Measurements from ENCODE around the gene KLHL18.

The KLHL18 gene

GRCh38 chr3:47392933-47393332, 110.2 kb downstream of the KLHL18 start:
- no peak overlapping the region for H3K4me3 ChIP-seq (ENCODE audit: low read depth, low read length)
- no peak for TF ChIP-seq CTCF (IDR thresholded peaks at IDR 0.05; ENCODE audit: low read depth, low read length)
- no peaks in the 10 kb centered on the region for H3K9me3 ChIP-seq (ENCODE audit: severe bottlenecking)
- H3K36me3 ChIP-seq: peaks cover 25% of the 10 kb centered on the region
- no peak overlapping the region for H3K27ac ChIP-seq
- H3K27me3 ChIP-seq (ENCODE audit: insufficient read depth, low read depth, severe bottlenecking): no peaks in the 10 kb centered on the region
- DNase-seq: no peak

- H3K27me3 ChIP-seq (ENCODE audit: insufficient read depth, low read depth, severe bottlenecking): no peaks in the 10 kb centered on the region
- DNase-seq: peak; percentile 84
- TF ChIP-seq CTCF (IDR thresholded peaks at IDR 0.05; ENCODE audit: low read depth, low read length): no peak
- H3K36me3 ChIP-seq: peaks cover 23% of the 10 kb centered on the region
- H3K9me3 ChIP-seq (ENCODE audit: severe bottlenecking): no peaks in the 10 kb centered on the region
- peak overlapping the region; percentile 36 for H3K4me3 ChIP-seq (ENCODE audit: low read depth, low read length)
- peak overlapping the region; percentile 94 for H3K27ac ChIP-seq
Measured at GRCh38 chr3:47394140-47394870, 111.6 kb downstream of the KLHL18 start.

GRCh38 chr3:47394881-47395280, 112.1 kb downstream of the KLHL18 start:
- H3K27ac ChIP-seq: peak overlapping the region; percentile 94
- H3K36me3 ChIP-seq: peaks cover 28% of the 10 kb centered on the region
- peak; percentile 86 for DNase-seq
- no peaks in the 10 kb centered on the region for H3K9me3 ChIP-seq (ENCODE audit: severe bottlenecking)
- H3K27me3 ChIP-seq (ENCODE audit: insufficient read depth, low read depth, severe bottlenecking): no peaks in the 10 kb centered on the region
- no peak for TF ChIP-seq CTCF (IDR thresholded peaks at IDR 0.05; ENCODE audit: low read depth, low read length)
- peak overlapping the region; percentile 36; the same call in 1 of the 2 replicates for H3K4me3 ChIP-seq (ENCODE audit: low read depth, low read length)
